Gastroesophageal sphincter (tissue), 3 donors: Measurements from ENCODE around the gene GADL1.

Experiments used
- EP300 ChIP-seq: sonication (generic); formaldehyde crosslinking; IDR thresholded peaks from one replicate; pipeline ENCODE4 v1.6.1; 2017; ENCODE audit warnings: antibody characterized with exemption, mild to moderate bottlenecking
- TF ChIP-seq, protein P1 (sequence below), 4 experiments: fragments of 200-600 bp in 2 of 4; fragments of 450-650 bp in 2 of 4; sonication (generic) in 1 of 4; IDR thresholded peaks; one replicate each; pipeline ENCODE4 v1.5.1; 2017 to 2019; ENCODE audit warnings: antibody characterized with exemption in 4 of 4, mild to moderate bottlenecking in 2 of 4, moderate library complexity in 2 of 4

- TF ChIP-seq, protein P1, sequence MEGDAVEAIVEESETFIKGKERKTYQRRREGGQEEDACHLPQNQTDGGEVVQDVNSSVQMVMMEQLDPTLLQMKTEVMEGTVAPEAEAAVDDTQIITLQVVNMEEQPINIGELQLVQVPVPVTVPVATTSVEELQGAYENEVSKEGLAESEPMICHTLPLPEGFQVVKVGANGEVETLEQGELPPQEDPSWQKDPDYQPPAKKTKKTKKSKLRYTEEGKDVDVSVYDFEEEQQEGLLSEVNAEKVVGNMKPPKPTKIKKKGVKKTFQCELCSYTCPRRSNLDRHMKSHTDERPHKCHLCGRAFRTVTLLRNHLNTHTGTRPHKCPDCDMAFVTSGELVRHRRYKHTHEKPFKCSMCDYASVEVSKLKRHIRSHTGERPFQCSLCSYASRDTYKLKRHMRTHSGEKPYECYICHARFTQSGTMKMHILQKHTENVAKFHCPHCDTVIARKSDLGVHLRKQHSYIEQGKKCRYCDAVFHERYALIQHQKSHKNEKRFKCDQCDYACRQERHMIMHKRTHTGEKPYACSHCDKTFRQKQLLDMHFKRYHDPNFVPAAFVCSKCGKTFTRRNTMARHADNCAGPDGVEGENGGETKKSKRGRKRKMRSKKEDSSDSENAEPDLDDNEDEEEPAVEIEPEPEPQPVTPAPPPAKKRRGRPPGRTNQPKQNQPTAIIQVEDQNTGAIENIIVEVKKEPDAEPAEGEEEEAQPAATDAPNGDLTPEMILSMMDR (IDR thresholded peaks at IDR 0.05): no peak
- no peak for TF ChIP-seq EP300
Measured at GRCh38 chr3:30852833-30853232, 41.6 kb downstream of the GADL1 start.
